Measurements from ENCODE around the gene CEP41. TPM values are rescaled to one million over a fixed set of nuclear protein-coding genes. Genes with fewer than 3 reads are reported as not detected.
A peak's percentile ranks its signal among the peaks of the same experiment; 100 is the strongest.

CEP41 gene
- total RNA-seq, 1 donor from 2014 or later: 16.5 TPM

- peaks cover 25% of the 10 kb centered on the region for H3K9me3 Mint-ChIP-seq
- no peaks in the 10 kb centered on the region for H3K9me3 ChIP-seq (ENCODE audit: low read depth)
- H3K4me1 Mint-ChIP-seq: peaks cover 52% of the 10 kb centered on the region
- DNase-seq (ENCODE audit: low spot score): peak; percentile 79
- no peak overlapping the region for H3K4me3 ChIP-seq
- no peak overlapping the region for H3K4me3 Mint-ChIP-seq
- H3K4me1 ChIP-seq: peaks cover 27% of the 10 kb centered on the region
- peak overlapping the region; percentile 99 for H3K27ac Mint-ChIP-seq
- peak overlapping the region; percentile 65 for H3K27ac ChIP-seq
- H3K27me3 ChIP-seq: no peaks in the 10 kb centered on the region
- TF ChIP-seq EZH2 (IDR thresholded peaks at IDR 0.05): no peak
- no peak for TF ChIP-seq CTCF (IDR thresholded peaks at IDR 0.05)
- no peak for TF ChIP-seq EZH2phosphoT487 (IDR thresholded peaks at IDR 0.05)
- H3K36me3 Mint-ChIP-seq: peaks cover 4% of the 10 kb centered on the region
- H4K20me1 ChIP-seq (ENCODE audit: low read depth): no peaks in the 10 kb centered on the region
- H3K9ac ChIP-seq: no peak overlapping the region
- no peaks in the 10 kb centered on the region for H3K36me3 ChIP-seq
- peak overlapping the region; percentile 92 for H2AFZ ChIP-seq (replicated peaks)
- H3K27me3 Mint-ChIP-seq (ENCODE audit: insufficient read depth, low read depth): peaks cover 14% of the 10 kb centered on the region
- peak overlapping the region; percentile 2 for H3K4me2 ChIP-seq
- H3F3A ChIP-seq (ENCODE audit: low read depth): peaks cover 15% of the 10 kb centered on the region
- H3K79me2 ChIP-seq (ENCODE audit: low read depth): no peaks in the 10 kb centered on the region
Observed at GRCh38 chr7:130356121-130356875, 84.5 kb downstream of the CEP41 start.

GRCh38 chr7:130353196-130353595, 87.6 kb downstream of the CEP41 start:
- peaks cover 43% of the 10 kb centered on the region for H3K4me1 ChIP-seq
- H3K79me2 ChIP-seq (ENCODE audit: low read depth): no peaks in the 10 kb centered on the region
- Mint-ChIP-seq H3K9me3 (peaks cover 2% of the 10 kb centered on the region), H3K4me3 (peak overlapping the region; percentile 14), H3K36me3 (peaks cover 1% of the 10 kb centered on the region), H3K27ac (peak overlapping the region; percentile 80), H3K4me1 (peaks cover 78% of the 10 kb centered on the region), H3K27me3 (ENCODE audit: insufficient read depth, low read depth) (peaks cover 6% of the 10 kb centered on the region)
- H3K4me3 ChIP-seq: no peak overlapping the region
- peaks cover 32% of the 10 kb centered on the region for H3F3A ChIP-seq (ENCODE audit: low read depth)
- no peak overlapping the region for H3K9ac ChIP-seq
- peak overlapping the region; percentile 18 for H2AFZ ChIP-seq (replicated peaks)
- TF ChIP-seq CTCF (IDR thresholded peaks at IDR 0.05): no peak
- TF ChIP-seq EZH2phosphoT487 (IDR thresholded peaks at IDR 0.05): no peak
- TF ChIP-seq EZH2 (IDR thresholded peaks at IDR 0.05): no peak
- H3K36me3 ChIP-seq: no peaks in the 10 kb centered on the region
- H3K4me2 ChIP-seq: no peak overlapping the region
- H4K20me1 ChIP-seq (ENCODE audit: low read depth): no peaks in the 10 kb centered on the region
- no peak for DNase-seq (ENCODE audit: low spot score)
- no peaks in the 10 kb centered on the region for H3K9me3 ChIP-seq (ENCODE audit: low read depth)
- H3K27me3 ChIP-seq: no peaks in the 10 kb centered on the region
- H3K27ac ChIP-seq: no peak overlapping the region

- DNase-seq (ENCODE audit: low spot score): peak; percentile 45
- Histone ChIP-seq H2AFZ (replicated peaks) (peak overlapping the region; percentile 6), H3K4me3 (no peak overlapping the region), H3K4me2 (peak overlapping the region; percentile 55), H3K4me1 (peaks cover 43% of the 10 kb centered on the region), H3K9me3 (ENCODE audit: low read depth) (no peaks in the 10 kb centered on the region), H3K27me3 (no peaks in the 10 kb centered on the region), H4K20me1 (ENCODE audit: low read depth) (no peaks in the 10 kb centered on the region), H3F3A (ENCODE audit: low read depth) (peaks cover 32% of the 10 kb centered on the region), H3K9ac (no peak overlapping the region), H3K36me3 (no peaks in the 10 kb centered on the region), H3K79me2 (ENCODE audit: low read depth) (no peaks in the 10 kb centered on the region), H3K27ac (no peak overlapping the region)
- Mint-ChIP-seq H3K36me3 (peaks cover 1% of the 10 kb centered on the region), H3K27ac (peak overlapping the region; percentile 100), H3K27me3 (ENCODE audit: insufficient read depth, low read depth) (peaks cover 6% of the 10 kb centered on the region), H3K4me1 (peaks cover 86% of the 10 kb centered on the region), H3K9me3 (peaks cover 2% of the 10 kb centered on the region), H3K4me3 (peak overlapping the region; percentile 80)
- TF ChIP-seq EZH2phosphoT487 (IDR thresholded peaks at IDR 0.05) (no peak), EZH2 (IDR thresholded peaks at IDR 0.05) (no peak), CTCF (IDR thresholded peaks at IDR 0.05) (no peak)
Observed at GRCh38 chr7:130352194-130353074, 88.4 kb downstream of the CEP41 start.
